ENCODE results near the gene DOCK8. TPM values are rescaled to one million over a fixed set of nuclear protein-coding genes. Genes with fewer than 3 reads are reported as not detected.
"Not testable (repeated sequence)": the region's sequence is repeated elsewhere in the genome, so short reads cannot be mapped to it uniquely, and the experiment has no call there.

The DOCK8 gene
- total RNA-seq, 1 experiment from 2014 or later, result 0.15 TPM

DNA sequence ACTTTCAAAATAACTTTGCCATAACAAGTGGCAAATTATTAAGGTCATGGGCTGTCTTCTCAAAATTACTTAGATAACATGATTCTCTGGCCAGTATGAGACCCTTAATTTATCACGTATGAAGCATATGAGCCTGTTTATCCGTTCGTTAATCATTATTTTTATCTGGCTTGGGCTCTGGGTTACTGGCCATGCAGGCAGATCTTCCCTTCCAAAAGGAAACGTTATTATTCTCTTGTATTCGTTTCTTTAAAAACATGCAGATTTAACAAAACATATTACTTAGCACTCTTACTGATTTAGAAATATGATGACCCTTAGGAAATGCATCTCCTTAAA lies 148.6 kb downstream of the DOCK8 start:
- no peak for DNase-seq (ENCODE audit: low spot score)

DNA sequence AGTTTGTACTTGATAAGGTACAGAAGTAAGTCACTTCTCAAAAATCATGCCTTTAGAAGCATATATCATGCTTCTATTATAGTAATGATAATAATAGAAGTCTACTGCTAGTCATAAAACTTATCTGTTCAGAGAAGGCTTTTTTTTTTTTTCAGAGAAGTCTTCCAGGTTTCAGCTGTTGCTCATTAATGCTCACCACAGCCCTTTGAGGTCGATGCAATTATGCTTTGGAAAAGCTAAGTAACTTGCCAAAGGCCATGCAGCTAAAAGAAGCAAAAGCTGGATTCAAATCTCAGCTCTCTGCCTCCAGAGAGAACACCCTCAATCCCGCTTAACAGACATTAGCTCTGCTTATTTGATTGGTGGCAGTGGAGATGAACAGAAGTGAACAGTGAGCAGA lies 150.8 kb downstream of the DOCK8 start:
- DNase-seq (ENCODE audit: low spot score), result no peak

DNA sequence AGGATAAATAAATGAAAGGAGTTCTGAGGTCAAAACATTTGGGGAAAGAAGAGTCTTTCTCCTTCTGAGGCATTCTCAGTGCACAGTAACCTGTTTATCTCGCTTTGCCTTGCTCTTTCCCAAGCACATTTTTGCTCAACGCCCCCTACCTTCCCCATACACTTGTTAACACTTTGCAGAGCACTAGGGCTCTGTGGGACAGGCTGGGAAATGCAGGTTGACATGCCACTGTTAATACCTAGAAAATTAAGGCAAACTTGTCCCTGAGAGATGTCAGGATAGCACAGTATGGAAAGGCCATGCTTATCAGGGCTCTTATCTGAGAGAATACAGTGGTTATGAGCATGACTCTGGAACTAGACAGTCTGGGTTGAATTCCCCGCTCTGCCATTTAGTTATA lies 152.0 kb downstream of the DOCK8 start:
- DNase-seq (ENCODE audit: low spot score), result no peak

DNA sequence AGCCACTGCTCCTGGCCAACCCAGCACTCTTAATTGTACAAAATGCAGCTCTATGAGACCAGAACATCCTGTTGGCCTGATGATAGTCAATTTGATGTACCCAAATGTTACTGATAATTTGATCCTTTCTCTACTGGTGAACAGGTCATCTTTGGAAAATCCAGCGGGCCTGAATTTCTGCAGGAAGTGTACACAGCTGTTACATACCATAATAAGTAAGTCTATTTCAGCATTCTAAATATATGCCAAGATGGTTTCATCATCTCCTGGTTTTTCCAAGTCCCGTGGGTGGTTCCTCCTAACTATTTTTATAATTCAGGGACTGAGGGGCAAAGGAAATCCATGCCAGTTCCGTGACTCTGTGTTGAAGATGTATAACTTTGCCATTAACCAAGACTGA lies 155.4 kb downstream of the DOCK8 start:
- no peak for DNase-seq (ENCODE audit: low spot score)

DNA sequence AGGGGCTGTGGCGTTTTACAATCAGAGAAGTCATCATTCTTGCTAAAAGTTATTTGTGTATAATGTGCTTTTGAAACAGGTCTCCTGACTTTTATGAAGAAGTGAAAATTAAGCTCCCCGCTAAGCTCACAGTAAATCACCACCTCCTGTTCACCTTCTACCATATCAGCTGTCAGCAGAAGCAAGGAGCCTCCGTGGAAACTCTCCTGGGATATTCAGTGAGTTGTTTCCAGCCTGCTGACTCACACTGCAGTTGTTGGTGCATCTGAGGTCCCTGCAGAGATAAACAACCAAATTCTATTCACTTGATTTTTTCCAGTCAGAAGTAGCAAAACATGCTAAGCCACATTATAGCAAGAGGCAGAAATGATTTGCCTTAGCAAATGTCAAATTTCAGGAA lies 156.7 kb downstream of the DOCK8 start:
- DNase-seq (ENCODE audit: low spot score), result no peak

DNA sequence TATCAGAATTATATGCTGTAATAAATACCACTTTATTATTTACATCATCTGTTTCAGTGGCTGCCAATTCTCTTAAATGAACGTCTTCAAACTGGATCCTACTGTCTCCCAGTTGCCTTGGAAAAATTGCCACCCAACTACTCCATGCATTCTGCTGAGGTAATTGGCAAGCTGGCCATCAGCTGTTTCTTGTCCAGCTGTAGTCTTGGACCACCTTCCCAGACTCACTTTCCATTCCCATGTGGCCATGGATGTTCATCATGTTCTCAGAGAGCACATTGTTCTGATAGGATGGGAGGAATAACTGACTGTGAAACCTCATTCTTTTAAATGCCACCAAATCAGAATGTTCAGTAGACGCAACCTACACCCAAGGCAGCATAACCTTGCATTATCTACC lies 157.5 kb downstream of the DOCK8 start:
- no peak for DNase-seq (ENCODE audit: low spot score)

DNA sequence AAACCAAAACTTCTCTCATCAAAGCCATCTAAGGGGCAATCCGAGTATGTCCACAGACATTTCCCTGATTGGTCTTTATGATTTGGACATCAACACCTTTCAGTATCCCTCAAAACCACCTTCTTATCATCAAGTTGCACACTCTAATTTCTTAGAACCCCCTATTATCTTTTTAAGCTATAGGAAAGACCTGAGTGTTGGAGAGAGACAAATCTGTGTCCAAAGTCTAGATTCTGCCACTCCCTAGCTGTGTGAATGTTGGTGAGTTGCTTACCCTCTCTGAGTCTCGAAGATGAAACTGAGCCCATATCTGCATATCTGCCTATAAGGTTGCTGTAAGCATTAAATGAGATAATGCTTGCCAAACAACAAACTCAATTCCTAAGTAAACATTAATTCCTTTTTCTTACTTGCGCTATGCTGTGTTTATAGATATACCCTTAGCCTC lies 159.1 kb downstream of the DOCK8 start:
- DNase-seq (ENCODE audit: low spot score), result no peak

DNA sequence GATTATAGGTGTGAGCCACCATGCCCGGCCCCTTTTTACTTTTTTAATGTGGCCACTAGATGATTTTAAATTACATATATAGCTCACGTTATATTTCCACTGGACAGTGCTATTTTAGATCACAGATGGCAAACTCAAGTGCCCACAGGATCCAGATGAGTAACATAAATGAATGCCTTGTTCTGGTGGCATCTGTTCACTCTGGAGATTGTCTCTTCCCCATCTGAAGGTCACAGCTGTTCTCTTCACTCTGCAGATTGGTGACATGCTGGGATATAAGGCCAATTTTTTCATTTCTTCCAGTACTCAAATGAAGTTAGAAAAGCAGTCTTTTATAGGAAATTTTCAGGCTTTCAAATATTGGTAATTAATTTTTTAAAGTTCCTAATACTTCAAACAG lies 160.1 kb downstream of the DOCK8 start:
- no peak for DNase-seq (ENCODE audit: low spot score)

DNA sequence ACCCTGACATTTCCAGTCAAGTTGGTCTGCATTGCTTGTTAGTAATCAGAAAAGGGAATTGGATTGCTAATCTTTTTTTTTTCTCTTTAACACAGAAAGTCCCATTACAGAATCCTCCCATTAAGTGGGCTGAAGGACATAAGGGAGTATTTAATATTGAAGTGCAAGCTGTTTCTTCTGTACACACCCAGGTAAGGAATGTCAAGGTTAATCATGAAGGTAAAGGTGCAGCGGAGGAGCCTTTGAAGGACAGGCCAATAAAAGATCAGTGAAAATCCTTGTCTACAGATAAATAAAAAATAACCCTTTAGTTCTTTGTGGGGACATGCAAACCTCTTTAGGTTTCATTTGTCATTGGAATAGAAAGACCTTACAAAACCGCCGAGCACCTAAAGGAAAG lies 161.4 kb downstream of the DOCK8 start:
- DNase-seq (ENCODE audit: low spot score), result no peak

DNA sequence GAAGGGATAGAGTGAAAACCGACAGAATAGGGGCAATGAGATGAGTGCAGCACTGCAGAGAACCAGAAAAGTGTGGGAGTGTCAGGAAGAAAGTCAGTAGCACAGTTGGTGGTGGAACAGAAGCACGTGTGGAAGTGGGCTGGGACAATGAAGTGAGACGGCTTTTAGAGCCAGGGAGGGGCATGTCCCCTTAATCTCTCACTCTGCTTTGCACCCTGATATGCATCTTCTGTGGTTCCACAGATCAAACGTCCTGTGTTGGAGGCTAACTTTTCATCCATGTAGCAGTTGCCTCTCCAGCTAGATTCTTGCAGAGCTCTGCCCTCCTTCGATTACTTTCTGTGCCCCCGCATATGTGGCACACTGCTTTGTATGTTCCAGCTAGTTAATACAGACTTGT lies 163.6 kb downstream of the DOCK8 start:
- DNase-seq (ENCODE audit: low spot score), result no peak

DNA sequence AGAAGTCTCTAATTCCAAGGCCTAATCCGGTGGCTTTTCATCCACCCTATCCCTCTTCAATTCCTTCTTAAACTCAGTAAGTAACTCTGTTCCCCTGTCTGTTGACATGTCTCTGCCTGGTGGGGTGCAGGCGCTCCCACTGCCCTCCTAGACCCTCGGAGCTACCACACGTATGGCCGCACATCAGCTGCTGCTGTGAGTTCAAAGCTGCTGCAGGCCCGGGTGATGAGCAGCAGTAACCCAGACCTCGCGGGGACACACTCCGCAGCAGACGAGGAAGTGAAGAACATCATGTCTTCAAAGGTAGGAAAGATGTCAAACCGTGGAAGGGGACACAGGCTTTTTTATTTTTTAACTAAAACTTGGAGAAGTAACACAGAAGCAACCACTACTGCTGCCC lies 167.7 kb downstream of the DOCK8 start:
- no peak for DNase-seq (ENCODE audit: low spot score)

DNA sequence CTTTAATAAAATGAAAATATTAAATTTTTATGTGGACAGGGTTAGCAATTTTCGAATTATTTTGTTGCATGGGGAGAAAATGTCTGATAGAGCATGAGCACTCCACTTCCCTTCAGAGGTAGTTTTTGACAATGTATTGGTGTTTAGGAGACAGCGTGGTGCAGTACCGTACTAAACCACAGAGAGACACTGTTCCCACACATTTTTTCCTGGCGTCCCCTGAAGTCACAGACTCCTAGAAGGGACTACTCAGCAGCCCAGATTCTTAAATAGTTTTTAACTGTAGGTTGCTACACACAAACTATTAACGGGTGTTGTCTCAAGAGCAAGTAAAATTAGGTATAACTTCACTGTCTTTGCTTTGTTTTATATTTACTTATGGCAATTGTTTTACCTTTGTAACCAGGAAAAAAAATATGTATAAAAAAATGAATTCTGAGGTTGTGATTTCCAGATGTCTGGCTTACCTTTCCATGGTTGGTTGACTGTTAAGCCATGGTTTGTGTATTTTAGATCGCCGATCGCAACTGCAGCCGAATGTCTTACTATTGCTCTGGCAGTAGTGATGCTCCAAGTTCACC lies 171.2 kb downstream of the DOCK8 start:
- DNase-seq (ENCODE audit: low spot score), result peak; percentile 56

DNA sequence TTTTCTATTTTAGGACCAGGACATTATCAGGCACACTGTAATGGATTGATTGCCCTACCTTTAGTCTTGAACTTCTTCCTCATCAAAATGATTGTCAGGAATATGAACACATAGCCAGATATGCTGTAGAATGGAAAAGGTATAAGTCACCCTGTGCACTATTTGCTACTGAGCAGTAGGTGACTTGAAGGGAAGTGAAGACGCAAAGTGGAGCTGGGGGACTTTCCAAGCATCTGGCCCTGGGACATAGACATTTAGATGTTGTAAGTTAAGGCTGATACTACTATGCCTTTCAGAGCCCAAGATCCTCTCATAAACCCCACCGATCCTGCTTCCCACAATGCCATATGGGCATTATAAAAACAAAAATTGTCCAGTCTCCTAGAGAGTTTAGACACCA lies 174.5 kb downstream of the DOCK8 start:
- no peak for DNase-seq (ENCODE audit: low spot score)

DNA sequence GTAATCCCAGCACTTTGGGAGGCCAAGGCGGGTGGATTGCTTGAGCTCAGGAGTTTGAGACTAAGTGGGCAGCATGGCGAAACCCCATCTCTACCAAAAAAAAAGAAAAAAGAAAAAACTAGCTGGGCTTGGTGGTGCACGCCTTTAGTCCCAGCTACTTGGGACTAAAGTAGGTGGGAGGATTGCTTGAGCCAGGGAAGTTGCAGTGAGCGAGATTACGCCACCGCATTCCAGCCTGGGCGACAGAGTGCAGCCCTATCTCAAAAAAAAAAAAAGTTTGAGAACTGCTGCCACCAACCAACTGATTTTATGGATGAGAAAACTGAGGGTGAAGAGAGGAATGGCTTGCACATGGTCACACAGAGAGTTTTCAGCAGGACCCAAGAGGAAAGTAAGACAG lies 175.1 kb downstream of the DOCK8 start:
- DNase-seq (ENCODE audit: low spot score), result no peak

DNA sequence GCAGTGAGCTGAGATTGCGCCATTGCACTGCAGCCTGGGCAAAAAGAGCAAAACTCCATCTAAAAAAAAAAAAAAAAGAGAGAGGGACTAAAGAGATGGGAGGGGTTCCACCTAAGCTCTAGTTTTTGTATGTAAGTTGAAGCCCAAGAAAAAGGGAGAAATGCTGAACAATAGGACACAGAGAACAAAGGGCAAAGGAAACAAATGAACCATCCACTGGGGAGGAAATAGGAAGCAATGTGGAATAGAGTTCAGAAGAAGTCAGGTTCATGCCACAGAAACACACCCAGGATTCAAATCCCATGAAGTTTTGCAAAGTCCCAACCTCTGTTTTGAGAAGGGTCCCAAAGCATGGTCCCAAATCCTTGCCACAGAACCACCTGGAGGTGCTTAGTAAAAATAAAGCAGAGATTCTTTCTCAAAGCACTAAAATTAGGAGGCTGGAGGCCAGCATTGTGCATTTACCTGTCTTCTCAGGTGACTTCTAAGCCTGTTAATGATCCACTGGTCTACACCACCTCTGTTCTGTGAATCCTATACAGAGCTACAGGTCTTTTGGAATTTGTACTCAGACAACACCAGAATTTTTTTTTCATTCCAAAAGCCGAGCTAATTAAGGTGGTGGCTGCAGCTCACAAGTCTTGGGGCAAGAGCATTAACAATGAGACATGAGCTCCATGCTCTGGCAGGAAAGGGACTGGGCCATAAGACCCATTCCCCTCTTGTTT lies 177.6 kb downstream of the DOCK8 start:
- no peak for DNase-seq (ENCODE audit: low spot score)

DNA sequence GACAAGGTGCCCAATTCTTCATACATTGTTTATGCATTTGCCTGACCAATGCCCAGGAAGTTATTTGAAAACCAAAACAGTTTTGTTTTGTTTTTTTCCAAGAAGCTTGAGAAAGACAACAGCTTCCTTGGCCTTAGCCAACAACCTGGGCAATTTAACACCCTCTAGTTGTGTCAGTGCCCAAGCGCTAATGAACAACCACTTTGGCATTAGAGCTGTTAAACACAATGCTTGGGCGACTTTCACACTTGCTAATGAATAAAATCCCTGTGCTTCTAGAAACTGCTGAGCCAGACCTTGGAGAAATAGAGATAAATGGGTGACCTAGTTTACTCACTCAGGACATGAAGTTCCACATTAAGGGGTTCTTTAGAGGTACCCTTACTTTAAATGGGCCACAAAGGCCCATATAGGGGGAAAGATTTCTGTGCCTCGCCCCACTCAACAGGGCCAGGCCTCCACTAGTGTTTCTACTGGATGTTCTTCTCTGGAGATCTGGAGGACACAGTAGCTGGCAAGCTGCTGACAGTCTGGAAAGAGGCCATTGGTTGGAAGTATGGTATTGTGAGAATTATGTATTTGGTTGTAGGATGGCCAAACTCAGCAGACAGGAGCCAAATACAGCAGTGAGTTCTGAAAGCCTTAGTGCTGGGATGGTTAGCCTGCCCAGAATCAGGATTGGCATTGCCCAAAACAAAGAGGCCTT lies 179.8 kb downstream of the DOCK8 start:
- DNase-seq (ENCODE audit: low spot score), result no peak

DNA sequence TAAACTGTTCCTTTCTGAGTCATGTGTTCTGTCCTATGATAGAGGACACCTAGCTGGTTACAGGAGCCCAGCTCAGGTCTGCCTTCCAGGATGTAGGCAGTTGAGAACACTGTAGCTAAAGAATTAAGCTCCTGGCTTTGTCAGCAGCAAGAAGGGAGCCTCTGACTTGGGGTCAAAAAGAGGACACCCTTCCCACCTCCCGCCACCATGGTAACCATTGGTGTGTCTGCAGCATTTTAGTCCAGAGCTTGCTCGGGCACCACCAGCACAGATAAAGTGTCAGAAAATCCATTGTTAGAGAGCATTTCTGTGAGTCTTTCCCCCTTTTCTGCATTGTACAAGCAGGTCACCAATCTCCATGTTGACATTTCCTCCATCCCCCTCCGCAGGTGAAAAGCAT lies 181.7 kb downstream of the DOCK8 start:
- DNase-seq (ENCODE audit: low spot score), result no peak

DNA sequence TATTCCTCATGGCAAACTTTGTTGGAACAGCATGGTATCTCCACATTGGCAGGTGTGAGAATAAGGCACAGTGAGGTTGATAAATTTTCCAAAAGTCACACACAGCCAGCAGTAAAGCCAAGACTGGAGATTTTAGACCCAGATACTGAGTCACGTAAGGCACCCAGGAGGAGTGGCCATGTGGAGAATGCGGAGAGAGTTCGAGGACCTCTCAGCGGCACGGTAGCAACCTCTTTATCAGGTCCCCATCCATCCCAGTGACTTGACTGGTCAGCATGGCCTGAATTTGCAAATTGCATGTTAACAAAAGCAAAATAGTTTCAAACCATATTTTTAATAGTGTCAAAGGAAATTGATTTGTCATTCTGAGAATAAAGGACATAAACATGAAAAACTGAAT lies 183.4 kb downstream of the DOCK8 start:
- DNase-seq (ENCODE audit: low spot score), result no peak

DNA sequence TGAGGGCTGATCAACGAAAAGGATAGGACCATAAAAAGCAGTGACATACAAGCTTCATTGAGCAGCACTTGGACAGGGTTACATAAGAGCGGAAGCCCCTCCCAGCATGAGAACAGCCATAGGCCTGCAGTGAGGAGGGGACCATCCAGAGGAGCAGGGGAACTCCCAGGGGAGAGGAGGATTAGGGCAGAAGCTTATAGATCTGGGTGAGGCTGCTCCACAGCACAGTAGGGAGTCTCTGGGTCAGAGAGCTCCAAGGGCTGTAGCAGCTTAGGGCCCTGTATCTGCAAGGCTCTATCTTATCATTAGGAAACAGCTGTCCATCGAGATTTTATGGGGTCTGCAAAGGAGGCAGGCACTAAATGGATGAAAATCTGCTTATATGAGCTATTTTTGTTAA lies 186.6 kb downstream of the DOCK8 start:
- no peak for DNase-seq (ENCODE audit: low spot score)

DNA sequence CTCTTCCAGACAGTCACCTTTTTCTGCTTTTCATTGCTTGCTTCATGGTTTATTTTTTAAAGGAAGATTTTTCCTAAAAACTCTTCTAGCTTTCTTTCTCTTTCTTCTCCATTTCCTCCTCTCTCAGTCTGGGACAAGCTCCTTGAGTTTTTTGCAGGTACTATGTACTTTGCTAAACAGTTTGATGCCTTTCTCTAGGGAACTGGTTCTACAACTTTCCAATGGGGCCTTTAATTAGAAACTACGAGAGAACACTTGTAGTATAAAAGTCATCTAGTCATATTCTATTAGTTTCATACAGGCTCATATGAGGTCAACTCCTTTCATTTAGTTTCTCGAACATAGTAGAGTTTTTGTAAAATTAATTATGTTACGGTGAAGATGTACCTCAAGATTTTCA lies 189.6 kb downstream of the DOCK8 start:
- no peak for DNase-seq (ENCODE audit: low spot score)

DNA sequence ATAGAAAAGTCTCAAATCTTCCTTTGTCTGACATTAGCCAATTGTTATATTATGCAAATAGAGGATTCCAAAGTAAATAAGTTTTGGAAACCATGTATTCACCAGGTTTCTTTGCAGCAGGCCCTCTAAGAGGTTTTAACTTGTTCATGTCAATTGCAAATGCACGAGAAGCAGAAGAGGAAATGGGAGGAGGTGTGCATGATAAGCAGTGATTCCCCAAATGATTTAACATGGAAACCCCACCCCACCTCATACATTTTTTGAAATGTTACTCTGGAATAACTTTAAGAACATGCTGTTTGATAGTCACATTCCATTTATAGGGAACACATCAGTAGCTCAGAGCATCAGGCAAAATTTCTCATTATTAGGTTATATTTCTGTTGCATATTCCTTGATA lies 190.7 kb downstream of the DOCK8 start:
- DNase-seq (ENCODE audit: low spot score), result no peak

DNA sequence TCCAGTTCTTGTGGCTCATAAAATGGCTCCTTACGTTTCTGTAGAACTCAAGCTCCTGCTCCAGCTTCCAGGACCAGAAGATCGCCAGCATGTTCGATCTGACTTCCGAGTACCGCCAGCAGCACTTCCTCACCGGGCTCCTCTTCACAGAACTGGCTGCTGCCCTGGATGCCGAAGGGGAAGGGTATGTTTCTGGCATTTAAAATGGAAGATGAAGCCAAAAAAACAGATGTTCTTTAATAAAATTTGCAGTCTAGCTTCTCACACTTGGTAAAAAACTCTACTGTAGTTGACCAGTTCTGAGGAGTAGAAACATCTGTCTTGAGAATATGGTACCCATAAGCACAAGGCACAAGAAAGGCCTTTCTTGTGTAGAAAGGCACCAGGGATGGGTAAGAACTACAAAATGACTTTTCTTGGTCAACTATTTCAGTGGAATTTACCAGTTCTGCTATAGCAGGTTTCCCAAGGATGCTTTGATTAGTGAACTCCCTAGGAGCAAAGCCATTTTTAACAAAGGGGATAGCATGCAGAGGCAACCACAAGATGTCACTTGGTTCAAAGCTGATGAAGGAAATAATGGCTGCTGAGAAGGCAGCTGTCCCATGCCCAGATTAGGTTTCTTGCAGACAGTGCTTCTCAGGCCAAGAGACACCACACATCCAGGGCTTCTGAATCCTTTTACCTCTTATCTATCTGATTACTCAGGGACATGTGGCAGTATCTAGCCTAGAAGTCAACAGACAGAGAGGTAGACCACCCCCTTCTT lies 192.4 kb downstream of the DOCK8 start:
- DNase-seq (ENCODE audit: low spot score), result no peak

DNA sequence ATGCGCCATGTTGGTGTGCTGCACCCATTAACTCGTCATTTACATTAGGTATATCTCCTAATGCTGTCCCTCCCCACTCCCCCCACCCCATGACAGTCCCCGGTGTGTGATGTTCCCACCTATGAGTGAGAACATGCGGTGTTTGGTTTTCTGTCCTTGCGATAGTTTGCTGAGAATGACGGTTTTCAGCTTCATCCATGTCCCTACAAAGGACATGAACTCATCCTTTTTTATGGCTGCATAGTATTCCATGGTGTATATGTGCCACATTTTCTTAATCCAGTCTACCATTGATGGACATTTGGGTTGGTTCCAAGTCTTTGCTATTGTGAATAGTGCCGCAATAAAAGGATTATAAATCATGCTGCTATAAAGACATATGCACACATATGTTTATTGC lies 195.0 kb downstream of the DOCK8 start:
- DNase-seq (ENCODE audit: low spot score), result not testable (repeated sequence)
